HepG2 (cell line): ENCODE results near the gene VEGFA. TPM values are rescaled to one million over a fixed set of nuclear protein-coding genes. Genes with fewer than 3 reads are reported as not detected.

Source experiments
- ATAC-seq: fragments of 200-7000 bp; cut with Tn5 transposase; 3 replicates; pipeline ENCODE4 v1.9.1; 2020; ENCODE audit warnings: mild to moderate bottlenecking, moderate library complexity
- BruUV-seq: library from RNA; stranded (reverse); fragments of 400-500 nt; replicated peaks from 2 replicates; lab custom pipeline; 2021; lab: Mats Ljungman, UMichigan
- CTCF ChIA-PET: fragments of 300-600 bp; formaldehyde crosslinking; extraction: SDS; loops from one replicate; lab custom pipeline; 2021; ENCODE audit warnings: low total read pairs, inconsistent platforms, low intra/inter-chr PET ratio; lab: Yijun Ruan, JAX
- POLR2A ChIA-PET: fragments of 350-600 bp; sonication (Branson Sonifier 250); formaldehyde crosslinking; loops from one replicate; lab custom pipeline; 2020; ENCODE audit warnings: antibody characterized with exemption, inconsistent platforms; lab: Yijun Ruan, JAX
- DNase-seq: peaks from one replicate; pipeline ENCODE4 v3.0.0-alpha.2; 2015; ENCODE audit warnings: low spot score
- FAIRE-seq: peaks from 3 replicates; lab custom pipeline; 2011; peaks lifted over from hg19 to GRCh38; lab: Jason Lieb, UNC
- H2AFZ ChIP-seq: one replicate; pipeline ENCODE4 v1.6.1; 2011; ENCODE audit warnings: low read length, inconsistent platforms
- H3K27ac ChIP-seq: fragments of 300-600 bp; 3 replicates; pipeline ENCODE4 v1.8.0; 2011; ENCODE audit warnings: mixed run types, mild to moderate bottlenecking, mixed read lengths, low read length, inconsistent platforms; ENCODE audit not compliant: insufficient read depth; ENCODE audit errors: extremely low read length
- H3K27me3 ChIP-seq, 2 experiments: fragments of 200-600 bp in 1 of 2; 2 replicates in 1 of 2; 3 replicates in 1 of 2; pipeline versions ENCODE4 v1.6.0 to v1.8.0; 2011; ENCODE audit warnings: low read length in 2 of 2, mild to moderate bottlenecking in 2 of 2, moderate library complexity in 2 of 2, inconsistent platforms in 1 of 2; ENCODE audit not compliant: insufficient read depth in 2 of 2, control insufficient read depth in 1 of 2
- H3K36me3 ChIP-seq, 2 experiments: fragments of 200-600 bp in 1 of 2; replicated peaks in 1 of 2; 2 replicates in 1 of 2; 3 replicates in 1 of 2; pipeline versions ENCODE4 v1.5.1 to v1.8.0; 2011; ENCODE audit warnings: low read length in 2 of 2, inconsistent platforms in 1 of 2; ENCODE audit not compliant: insufficient read depth in 2 of 2, control insufficient read depth in 1 of 2
- H3K4me1 ChIP-seq: 2 replicates; pipeline ENCODE4 v1.5.1; 2012; ENCODE audit warnings: low read length, inconsistent platforms; ENCODE audit not compliant: insufficient read depth
- H3K4me2 ChIP-seq: 2 replicates; pipeline ENCODE4 v1.6.0; 2011; ENCODE audit warnings: low read depth, low read length, inconsistent platforms
- H3K4me3 ChIP-seq, 3 experiments: fragments of 200-600 bp in 1 of 3; sonication (generic), shearing (Covaris generic) in 1 of 3; replicated peaks in 1 of 3; 2 replicates each; pipeline ENCODE4 v1.5.1; 2011 to 2016; ENCODE audit warnings: low read length in 3 of 3, inconsistent platforms in 2 of 3, low read depth in 2 of 3, mild to moderate bottlenecking in 2 of 3, control low read depth in 1 of 3, mixed read lengths in 1 of 3; ENCODE audit not compliant: insufficient read depth in 1 of 3
- H3K79me2 ChIP-seq: one replicate; pipeline ENCODE4 v1.6.1; 2011; ENCODE audit warnings: low read length, inconsistent platforms; ENCODE audit not compliant: insufficient read depth
- H3K9ac ChIP-seq: 2 replicates; pipeline ENCODE4 v1.6.0; 2011; ENCODE audit warnings: mild to moderate bottlenecking, low read depth, low read length, inconsistent platforms; ENCODE audit not compliant: insufficient read depth
- H3K9me3 ChIP-seq: 2 replicates; pipeline ENCODE4 v1.5.1; 2012; ENCODE audit warnings: mild to moderate bottlenecking, low read length
- H4K20me1 ChIP-seq: 2 replicates; pipeline ENCODE4 v1.6.0; 2011; ENCODE audit warnings: inconsistent platforms, mild to moderate bottlenecking, low read length, moderate library complexity; ENCODE audit not compliant: insufficient read depth
- ATF7 ChIP-seq, 2 experiments: fragments of 450-650 bp in 1 of 2; sonication (generic) in 1 of 2; formaldehyde crosslinking in 1 of 2; IDR thresholded peaks; 2 replicates each; pipeline versions ENCODE4 v1.4.0 to v1.6.1; 2016 to 2020; ENCODE audit warnings: antibody characterized with exemption in 1 of 2, mild to moderate bottlenecking in 1 of 2, missing genetic modification reagents in 1 of 2
- FOSL2 ChIP-seq: sonication (generic); formaldehyde crosslinking; IDR thresholded peaks from 2 replicates; pipeline ENCODE4 v1.4.0; 2020; ENCODE audit warnings: missing genetic modification reagents
- LCORL ChIP-seq, 2 experiments: fragments of 450-650 bp in 1 of 2; sonication (generic) in 1 of 2; formaldehyde crosslinking in 1 of 2; IDR thresholded peaks; 2 replicates each; pipeline versions ENCODE4 v1.5.0 to v1.6.1; 2017 to 2020; ENCODE audit warnings: antibody characterized with exemption in 1 of 2, missing genetic modification reagents in 1 of 2
- MTF2 ChIP-seq: sonication (generic); formaldehyde crosslinking; IDR thresholded peaks from 2 replicates; pipeline ENCODE4 v1.5.0; 2020; ENCODE audit warnings: missing genetic modification reagents, borderline replicate concordance
- SETDB1 ChIP-seq: sonication (generic); formaldehyde crosslinking; IDR thresholded peaks from 2 replicates; pipeline ENCODE4 v1.5.1; 2020; ENCODE audit warnings: missing genetic modification reagents, mild to moderate bottlenecking, borderline replicate concordance
- ZBTB34 ChIP-seq: sonication (generic); formaldehyde crosslinking; IDR thresholded peaks from 2 replicates; pipeline ENCODE4 v1.8.0; 2022; ENCODE audit warnings: mild to moderate bottlenecking, missing genetic modification reagents
- ZFP91 ChIP-seq: sonication (generic); formaldehyde crosslinking; IDR thresholded peaks from 2 replicates; pipeline ENCODE4 v1.9.0; 2022; ENCODE audit warnings: missing genetic modification reagents, mild to moderate bottlenecking, borderline replicate concordance
- ZHX1 ChIP-seq: sonication (generic); formaldehyde crosslinking; IDR thresholded peaks from 2 replicates; pipeline ENCODE4 v1.8.1; 2022; ENCODE audit warnings: low read depth, mild to moderate bottlenecking, missing genetic modification reagents
- ZNF687 ChIP-seq: sonication (generic); formaldehyde crosslinking; IDR thresholded peaks from 2 replicates; pipeline ENCODE4 v1.5.1; 2020; ENCODE audit warnings: mild to moderate bottlenecking, missing genetic modification reagents, moderate library complexity
- WGBS: methylation state at CpG from one replicate; pipeline ENCODE4 v1.1.6; 2017; ENCODE audit warnings: low lambda C conversion rate; 5-methylcytosine and 5-hydroxymethylcytosine counted together
- in situ Hi-C: cut with HindIII; loops from 2 replicates; pipeline ENCODE4 v1.10.0; 2017; ENCODE audit warnings: low pct_unique_long_range_greater_than_20kb; ENCODE audit not compliant: extremely low pct_ligation_motif_present
- intact Hi-C: fragments of 100-400 bp; cut with micrococcal nuclease; formaldehyde crosslinking; loops from one replicate; pipeline ENCODE4 v1.10.0; 2022; ENCODE audit not compliant: unreplicated experiment
- polyA plus RNA-seq, 8 experiments: library from polyadenylated mRNA; depleted of rRNA in 3 of 8; stranded (reverse) in 7 of 8; unstranded in 1 of 8; fragments of >200 nt; fragmentation: Illumina TruSeq in 4 of 8; extraction: Trizol in 4 of 8; gene quantifications; 2 replicates each; pipeline versions ENCODE4 v1.2.1 to v1.2.3, GENCODE V29; 2011 to 2016; ENCODE audit warnings: low read depth in 4 of 8, missing spikeins in 1 of 8, mixed read lengths in 1 of 8; ENCODE audit not compliant: insufficient read depth in 1 of 8
- total RNA-seq, 5 experiments: library from RNA; depleted of rRNA; stranded (reverse); fragments of >200 nt; fragmentation: Illumina TruSeq; extraction: Trizol; gene quantifications; 2 replicates each; pipeline ENCODE4 v1.2.3, GENCODE V29; 2016; ENCODE audit warnings: low read depth in 1 of 5

The VEGFA gene
- total and polyA plus RNA-seq, 2 of the 13 experiments (the other 11 are each of a cell fraction or from before 2014, with no cell fraction given): 68.1 to 629 TPM

GRCh38 chr6:43808412-43808811, 38.4 kb downstream of the VEGFA start (continued):
- TF ChIP-seq ZHX1 (no peak), MTF2 (CRISPR knock-in tag) (no peak)

- FAIRE-seq (no peak), ATAC-seq (no peak), DNase-seq (peak; percentile 45)
- H3K9me3 ChIP-seq: no peaks in the 10 kb centered on the region
- in situ Hi-C loops (loop anchor here (5.0 kb wide), 1 partner anchor 37 kb away; the partner anchor contains the start of gene VEGFA), intact Hi-C loops (no loop called here)
- peaks cover 83% of the 10 kb centered on the region for H3K4me1 ChIP-seq
- no TSS peak for BruUV-seq
- 36% methylated on average over 14 of the region's 14 CpGs for WGBS
- no peaks in the 10 kb centered on the region; a peak in 2 of 5 replicates for H3K27me3 ChIP-seq
- H3K4me2 ChIP-seq: peak overlapping the region; percentile 26; the same call in 1 of the 2 replicates
- no peaks in the 10 kb centered on the region for H4K20me1 ChIP-seq
- no peak overlapping the region for H2AFZ ChIP-seq
- no peak overlapping the region for H3K9ac ChIP-seq
- H3K4me3 ChIP-seq: no peak overlapping the region
- ChIA-PET CTCF (no interaction called here), POLR2A (interaction anchor here (0.8 kb wide), 1 partner anchor 8 kb away, joined by 3 read pairs; no protein-coding TSS in a partner anchor)
- no peaks in the 10 kb centered on the region for H3K36me3 ChIP-seq
- no peak overlapping the region for H3K27ac ChIP-seq
- no peaks in the 10 kb centered on the region for H3K79me2 ChIP-seq
- TF ChIP-seq LCORL (IDR thresholded peaks at IDR 0.05): peak; percentile 56; the same call in 1 of the 2 replicates
- TF ChIP-seq LCORL (CRISPR knock-in tag; IDR thresholded peaks at IDR 0.05): no peak
- no peak for TF ChIP-seq SETDB1
- TF ChIP-seq ATF7 (IDR thresholded peaks at IDR 0.05): peak; percentile 99
- TF ChIP-seq ATF7 (CRISPR knock-in tag; IDR thresholded peaks at IDR 0.05): 0 out of 2 replicates have a peak, but pooled peaks have one; percentile 70
- TF ChIP-seq ZFP91: peak; percentile 26; the same call in 1 of the 2 replicates
- peak; percentile 82 for TF ChIP-seq FOSL2
- peak; percentile 26; the same call in 1 of the 2 replicates for TF ChIP-seq ZNF687 (CRISPR knock-in tag)
- no peak for TF ChIP-seq ZBTB34
These were observed 39.6 kb downstream of the VEGFA start for GRCh38 chr6:43809417-43810305.
